Activated T-cell treated with anti-CD3 and anti-CD28 coated beads for 1 hour (primary cell): ENCODE results near the gene AKAP6.

ENCODE experiments used
- DNase-seq: peaks from one replicate; pipeline ENCODE4 v3.0.0-alpha.2; 2020; ENCODE audit warnings: low read depth

AKAP6 gene

GRCh38 chr14:32332415-32333316 lies 3.6 kb downstream of the AKAP6 start:
- no peak for DNase-seq

GRCh38 chr14:32336702-32337101 lies 7.6 kb downstream of the AKAP6 start:
- no peak for DNase-seq

- no peak for DNase-seq
Observed at GRCh38 chr14:32337759-32338158, 8.7 kb downstream of the AKAP6 start.

GRCh38 chr14:32339188-32339587 lies 10.1 kb downstream of the AKAP6 start:
- no peak for DNase-seq

GRCh38 chr14:32341947-32342846 lies 13.1 kb downstream of the AKAP6 start:
- DNase-seq = no peak

- no peak for DNase-seq
Observed at GRCh38 chr14:32342847-32343194, 13.7 kb downstream of the AKAP6 start.

- DNase-seq = no peak
Observed at GRCh38 chr14:32343926-32344430, 14.9 kb downstream of the AKAP6 start.

- no peak for DNase-seq
Observed at GRCh38 chr14:32345311-32345791, 16.3 kb downstream of the AKAP6 start.

GRCh38 chr14:32349322-32349721 lies 20.2 kb downstream of the AKAP6 start:
- DNase-seq = no peak

GRCh38 chr14:32350020-32350419 lies 20.9 kb downstream of the AKAP6 start:
- no peak for DNase-seq

GRCh38 chr14:32352631-32353030 lies 23.5 kb downstream of the AKAP6 start:
- no peak for DNase-seq

GRCh38 chr14:32354716-32355115 lies 25.6 kb downstream of the AKAP6 start:
- no peak for DNase-seq

- DNase-seq = no peak
Observed at GRCh38 chr14:32358781-32359180, 29.7 kb downstream of the AKAP6 start.

- no peak for DNase-seq
Observed at GRCh38 chr14:32361674-32362073, 32.6 kb downstream of the AKAP6 start.

- DNase-seq = no peak
Observed at GRCh38 chr14:32363761-32364160, 34.7 kb downstream of the AKAP6 start.

GRCh38 chr14:32364941-32365340 lies 35.8 kb downstream of the AKAP6 start:
- DNase-seq = no peak

GRCh38 chr14:32366256-32366879 lies 37.3 kb downstream of the AKAP6 start:
- no peak for DNase-seq

GRCh38 chr14:32366986-32367385 lies 37.9 kb downstream of the AKAP6 start:
- DNase-seq = no peak

- DNase-seq = no peak
Observed at GRCh38 chr14:32367516-32367915, 38.4 kb downstream of the AKAP6 start.

GRCh38 chr14:32368107-32368506 lies 39.0 kb downstream of the AKAP6 start:
- no peak for DNase-seq

- DNase-seq = no peak
Observed at GRCh38 chr14:32370714-32371113, 41.6 kb downstream of the AKAP6 start.

- no peak for DNase-seq
Observed at GRCh38 chr14:32372154-32372553, 43.1 kb downstream of the AKAP6 start.
